Superior temporal gyrus (tissue), 1 donor: Measurements from ENCODE around the gene TMEM184A.

Experiments
- DNase-seq: peaks from one replicate; pipeline ENCODE4 v3.0.0-alpha.2; 2016; ENCODE audit errors: extremely low spot score

Gene TMEM184A

GRCh38 chr7:1503390-1503789 is 52.6 kb downstream of the TMEM184A start:
- DNase-seq, result no peak

DNA sequence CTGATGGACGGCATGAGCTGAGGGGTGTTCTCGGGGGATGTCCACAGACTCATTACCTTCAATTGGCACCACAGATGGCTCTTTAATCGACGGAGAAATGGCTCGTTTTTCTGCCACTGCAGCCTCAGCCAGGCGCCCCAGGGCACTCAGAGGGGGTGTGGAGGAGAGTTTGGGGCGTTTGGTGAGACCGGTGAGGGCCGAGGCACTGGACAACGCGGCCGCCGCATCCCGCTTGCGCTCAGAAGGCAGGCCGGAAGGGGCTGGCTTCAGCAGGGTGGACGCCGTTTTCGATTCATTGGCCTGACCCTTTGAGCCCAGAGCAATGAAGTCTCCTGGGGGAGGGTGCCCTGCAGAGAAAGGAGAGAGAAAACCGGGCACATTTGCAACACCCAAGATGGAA is 53.2 kb downstream of the TMEM184A start:
- no peak for DNase-seq

- no peak for DNase-seq
Observed at GRCh38 chr7:1501487-1502270, 54.3 kb downstream of the TMEM184A start.

GRCh38 chr7:1500064-1500807 is 55.8 kb downstream of the TMEM184A start:
- no peak for DNase-seq

DNA sequence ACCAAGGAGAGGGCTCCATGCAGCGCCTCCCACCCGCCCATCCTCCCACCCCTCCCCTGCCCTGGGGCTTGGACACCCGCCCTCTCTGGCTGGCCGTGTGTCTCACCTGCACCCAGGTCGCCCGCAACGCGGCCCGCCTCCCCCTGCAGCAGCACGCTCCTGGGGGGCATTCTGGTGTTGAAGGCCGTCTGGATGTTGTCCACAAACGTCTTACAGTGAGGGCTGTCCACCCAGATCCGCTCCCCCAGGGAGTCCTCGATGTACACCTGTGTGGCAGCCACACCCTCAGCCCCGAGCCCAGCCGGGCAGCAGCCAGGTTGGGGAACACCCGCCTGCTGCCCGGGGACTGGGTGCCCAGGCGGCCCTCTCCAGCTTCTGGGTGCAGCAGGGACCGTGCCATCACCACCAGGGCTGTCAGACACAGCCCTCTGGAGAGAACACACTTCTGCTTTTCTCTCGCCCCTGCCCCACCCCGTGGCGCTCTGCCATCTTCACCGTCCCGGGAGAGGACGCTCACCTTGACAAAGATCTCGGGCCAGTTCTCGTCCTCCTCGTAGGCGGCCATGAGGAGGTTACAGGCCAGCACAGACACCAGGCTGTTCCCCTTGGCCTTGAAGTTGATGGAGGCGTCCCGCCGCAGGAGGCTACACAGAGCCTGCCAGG is 56.5 kb downstream of the TMEM184A start:
- DNase-seq, result no peak

- no peak for DNase-seq
Observed at GRCh38 chr7:1498370-1499305, 57.4 kb downstream of the TMEM184A start.

- DNase-seq, result no peak
Observed at GRCh38 chr7:1497293-1497927, 58.6 kb downstream of the TMEM184A start.

- DNase-seq, result no peak
Observed at GRCh38 chr7:1496531-1497292, 59.3 kb downstream of the TMEM184A start.

DNA sequence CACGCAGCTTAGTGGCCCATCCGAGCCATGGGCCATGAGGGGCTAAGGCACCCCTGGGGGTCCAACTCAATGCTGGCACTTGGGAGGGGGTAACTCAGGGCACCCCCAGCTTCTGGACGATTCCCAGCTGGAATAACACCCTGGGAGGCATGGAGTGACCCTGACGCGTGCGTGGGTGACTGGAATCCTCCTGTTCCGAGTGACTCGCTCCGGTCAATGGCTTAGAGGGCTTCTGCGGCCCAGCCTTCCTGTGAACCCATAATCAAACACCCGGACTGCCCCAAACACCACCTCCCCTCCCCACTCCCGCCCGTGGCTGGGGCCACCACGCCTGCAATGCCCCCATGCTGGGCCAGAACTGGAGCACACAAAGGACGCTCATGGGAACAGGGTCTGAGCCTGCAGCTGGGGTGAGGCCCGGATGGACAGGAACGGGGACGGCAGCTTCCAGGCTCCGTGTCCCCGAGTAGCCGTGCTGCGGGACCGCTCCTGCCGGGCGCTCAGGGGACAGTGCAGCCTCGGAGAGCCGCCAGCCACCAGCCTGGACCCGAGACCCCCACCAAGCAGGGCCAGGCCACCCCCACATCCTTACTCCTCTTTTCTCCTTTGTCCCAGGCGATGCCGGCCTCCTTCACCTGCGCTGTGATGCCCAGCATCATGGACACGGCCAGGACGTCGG is 60.3 kb downstream of the TMEM184A start:
- DNase-seq, result no peak

DNA sequence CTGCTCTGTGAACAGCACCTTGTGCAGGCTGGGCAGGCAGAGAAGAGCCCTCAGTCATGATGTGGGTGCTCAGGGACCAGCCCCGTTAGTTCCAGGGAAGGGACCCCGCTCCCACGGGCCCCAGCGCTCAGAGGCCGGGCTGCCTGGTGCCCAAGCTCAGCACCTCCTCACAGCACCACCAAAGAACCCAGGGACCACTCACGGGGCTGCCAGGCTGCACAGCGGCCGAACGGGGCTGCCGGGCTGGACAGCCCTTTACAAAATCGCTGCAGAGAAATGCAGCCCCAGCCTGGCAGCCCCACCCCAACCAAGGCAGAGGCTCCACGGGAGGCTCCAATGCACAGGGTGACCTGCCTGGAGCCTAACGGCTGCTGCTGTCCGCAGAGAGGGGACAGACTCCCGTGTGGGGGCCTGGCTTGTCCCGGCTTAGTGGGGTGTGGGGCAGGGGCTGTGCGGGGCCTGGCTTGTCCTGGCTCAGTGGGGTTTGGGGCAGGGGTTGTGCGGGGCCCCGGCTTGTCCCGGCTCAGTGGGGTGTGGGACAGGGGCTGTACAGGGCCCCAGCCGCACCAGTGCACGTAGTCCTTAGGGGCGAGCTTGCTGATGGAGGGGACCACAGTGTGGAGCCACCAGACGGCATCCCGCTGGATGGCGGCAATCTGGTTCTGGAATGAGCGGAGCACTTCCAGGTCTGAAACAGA is 61.0 kb downstream of the TMEM184A start:
- DNase-seq, result no peak

- DNase-seq, result peak; percentile 10
Observed at GRCh38 chr7:1494447-1494846, 61.6 kb downstream of the TMEM184A start.

DNA sequence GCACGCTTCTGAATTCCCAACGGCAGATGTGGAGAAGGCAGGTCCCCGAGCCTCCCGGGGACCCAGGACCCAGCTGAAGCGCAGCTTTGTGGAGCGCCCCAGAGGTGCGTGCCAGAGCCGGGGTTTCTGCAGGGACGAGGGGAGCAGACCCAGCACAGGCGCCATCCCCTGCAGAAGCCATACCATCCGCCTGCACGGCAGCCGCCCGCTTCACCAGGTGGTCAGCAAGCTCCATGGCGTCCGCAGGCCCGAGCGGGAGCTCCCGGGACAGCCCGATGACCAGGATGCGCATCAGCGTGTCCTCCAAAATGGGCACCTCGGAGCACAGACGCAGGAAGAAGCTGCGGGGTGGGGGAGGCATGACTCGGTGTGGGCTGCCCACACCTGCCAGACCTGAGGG is 62.4 kb downstream of the TMEM184A start:
- DNase-seq, result no peak

DNA sequence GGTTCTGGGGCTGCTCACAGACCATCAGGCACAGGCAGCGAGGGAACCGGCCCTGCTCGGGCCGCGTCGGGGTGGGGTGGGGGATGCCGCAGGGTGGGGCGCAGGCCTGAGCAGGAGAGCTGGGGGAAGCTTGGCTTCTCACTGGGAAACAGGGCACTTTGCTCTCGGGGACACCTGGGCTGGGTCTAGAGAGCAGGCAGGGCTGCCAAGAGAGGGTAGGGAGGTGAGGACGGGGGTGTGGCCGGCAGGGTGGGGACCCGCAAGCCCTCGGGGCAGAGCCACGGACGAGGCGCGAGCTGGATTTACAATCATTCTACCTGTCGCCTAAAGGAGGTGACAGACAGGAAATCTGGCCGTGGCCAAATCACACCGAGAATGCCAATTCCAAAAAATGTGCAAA is 62.9 kb downstream of the TMEM184A start:
- no peak for DNase-seq

GRCh38 chr7:1492640-1493039 is 63.4 kb downstream of the TMEM184A start:
- no peak for DNase-seq
